Measurements from ENCODE around the gene LGI1.

The LGI1 gene

GRCh38 chr10:93755443-93756116, 2.2 kb upstream of the LGI1 start:
- Histone ChIP-seq H4K20me1 (ENCODE audit: insufficient read depth, low read length, poor library complexity, severe bottlenecking) (no peaks in the 10 kb centered on the region), H3K4me1 (ENCODE audit: insufficient read depth, low read length, poor library complexity, severe bottlenecking) (no peaks in the 10 kb centered on the region)

GRCh38 chr10:93756118-93756517, 1.6 kb upstream of the LGI1 start:
- Histone ChIP-seq H3K9me2 (replicated peaks; ENCODE audit: low read depth, low read length) (no peaks in the 10 kb centered on the region), H3K27me3 (ENCODE audit: insufficient read depth, low read length, poor library complexity, severe bottlenecking) (peaks cover 4% of the 10 kb centered on the region), H3K36me3 (ENCODE audit: insufficient read depth, low read length) (no peaks in the 10 kb centered on the region), H3K9me3 (ENCODE audit: insufficient read depth, low read depth, low read length) (no peaks in the 10 kb centered on the region), H3K4me3 (ENCODE audit: low read length, poor library complexity, severe bottlenecking) (no peak overlapping the region), H3K9ac (ENCODE audit: low read depth, low read length, poor library complexity, severe bottlenecking) (no peak overlapping the region), H4K20me1 (ENCODE audit: insufficient read depth, low read length, poor library complexity, severe bottlenecking) (no peaks in the 10 kb centered on the region), H3K4me1 (ENCODE audit: insufficient read depth, low read length, poor library complexity, severe bottlenecking) (no peaks in the 10 kb centered on the region), H3K4me2 (ENCODE audit: low read depth, low read length, poor library complexity, severe bottlenecking) (no peak overlapping the region), H3F3A (ENCODE audit: low read depth) (no peaks in the 10 kb centered on the region), H3K79me2 (ENCODE audit: insufficient read depth, low read length) (no peaks in the 10 kb centered on the region), H2AFZ (ENCODE audit: low read length) (no peak overlapping the region)
- TF ChIP-seq CTCF (conservative IDR thresholded peaks at IDR 0.05; ENCODE audit: low read length) (no peak), EZH2phosphoT487 (IDR thresholded peaks at IDR 0.05; ENCODE audit: borderline replicate concordance) (no peak)

More at GRCh38 chr10:93755443-93756116, 2.2 kb upstream of the LGI1 start:
- Histone ChIP-seq H3K36me3 (ENCODE audit: insufficient read depth, low read length) (no peaks in the 10 kb centered on the region), H3K4me2 (ENCODE audit: low read depth, low read length, poor library complexity, severe bottlenecking) (no peak overlapping the region), H3K9me3 (ENCODE audit: insufficient read depth, low read depth, low read length) (no peaks in the 10 kb centered on the region), H2AFZ (ENCODE audit: low read length) (no peak overlapping the region), H3K9me2 (replicated peaks; ENCODE audit: low read depth, low read length) (no peaks in the 10 kb centered on the region), H3K4me3 (ENCODE audit: low read length, poor library complexity, severe bottlenecking) (no peak overlapping the region), H3K27me3 (ENCODE audit: insufficient read depth, low read length, poor library complexity, severe bottlenecking) (peaks cover 2% of the 10 kb centered on the region), H3F3A (ENCODE audit: low read depth) (no peaks in the 10 kb centered on the region), H3K79me2 (ENCODE audit: insufficient read depth, low read length) (no peaks in the 10 kb centered on the region), H3K9ac (ENCODE audit: low read depth, low read length, poor library complexity, severe bottlenecking) (no peak overlapping the region)
- TF ChIP-seq CTCF (conservative IDR thresholded peaks at IDR 0.05; ENCODE audit: low read length), result no peak
- no peak for TF ChIP-seq EZH2phosphoT487 (IDR thresholded peaks at IDR 0.05; ENCODE audit: borderline replicate concordance)

GRCh38 chr10:93757136-93757535, 600 bp upstream of the LGI1 start:
- Histone ChIP-seq H4K20me1 (ENCODE audit: insufficient read depth, low read length, poor library complexity, severe bottlenecking) (no peaks in the 10 kb centered on the region), H3K4me1 (ENCODE audit: insufficient read depth, low read length, poor library complexity, severe bottlenecking) (no peaks in the 10 kb centered on the region), H3K9me3 (ENCODE audit: insufficient read depth, low read depth, low read length) (no peaks in the 10 kb centered on the region), H3K9ac (ENCODE audit: low read depth, low read length, poor library complexity, severe bottlenecking) (no peak overlapping the region), H2AFZ (ENCODE audit: low read length) (no peak overlapping the region), H3K79me2 (ENCODE audit: insufficient read depth, low read length) (no peaks in the 10 kb centered on the region), H3K36me3 (ENCODE audit: insufficient read depth, low read length) (no peaks in the 10 kb centered on the region), H3K27me3 (ENCODE audit: insufficient read depth, low read length, poor library complexity, severe bottlenecking) (peaks cover 4% of the 10 kb centered on the region), H3K4me2 (ENCODE audit: low read depth, low read length, poor library complexity, severe bottlenecking) (no peak overlapping the region), H3K4me3 (ENCODE audit: low read length, poor library complexity, severe bottlenecking) (no peak overlapping the region), H3F3A (ENCODE audit: low read depth) (no peaks in the 10 kb centered on the region), H3K9me2 (replicated peaks; ENCODE audit: low read depth, low read length) (no peaks in the 10 kb centered on the region)
- TF ChIP-seq CTCF (conservative IDR thresholded peaks at IDR 0.05; ENCODE audit: low read length) (no peak), EZH2phosphoT487 (IDR thresholded peaks at IDR 0.05; ENCODE audit: borderline replicate concordance) (no peak)
